Lower leg skin (tissue), 4 donors: Measurements from ENCODE around the gene PRR13. TPM values are rescaled to one million over a fixed set of nuclear protein-coding genes. Genes with fewer than 3 reads are reported as not detected.
"Not testable (repeated sequence)": the region's sequence is repeated elsewhere in the genome, so short reads cannot be mapped to it uniquely, and the experiment has no call there.

Experiments
- DNase-seq, 2 donors: peaks; one replicate each; pipeline ENCODE4 v3.0.0-alpha.2; 2019; ENCODE audit warnings: low spot score in 2 of 2
- H3K4me3 ChIP-seq: fragments of 200-600 bp; sonication (generic); 2 replicates; pipeline ENCODE4 v1.5.1; 2017; ENCODE audit warnings: mild to moderate bottlenecking, low read depth; ENCODE audit not compliant: poor library complexity, severe bottlenecking
- CTCF ChIP-seq, 3 donors: fragments of 450-650 bp; IDR thresholded peaks; one replicate each; pipeline ENCODE4 v1.5.1; 2016; ENCODE audit warnings: antibody characterized with exemption in 3 of 3, mild to moderate bottlenecking in 3 of 3, moderate library complexity in 2 of 3
- POLR2A ChIP-seq, 2 donors: fragments of 450-650 bp; IDR thresholded peaks; one replicate each; pipeline ENCODE4 v1.6.1; 2016 to 2017; ENCODE audit warnings: antibody characterized with exemption in 2 of 2, mild to moderate bottlenecking in 1 of 2, moderate library complexity in 1 of 2
- WGBS, 2 donors: methylation state at CpG; one replicate each; pipeline ENCODE4 v1.1.5; 2018; 5-methylcytosine and 5-hydroxymethylcytosine counted together
- intact Hi-C: fragments of 100-400 bp; cut with DNase I; formaldehyde crosslinking; loops from one replicate; pipeline ENCODE4 v1.15.0; 2023; ENCODE audit warnings: low total_unique reads
- total RNA-seq, 4 donors: library from RNA; depleted of rRNA; stranded (reverse); fragments of >200 nt; gene quantifications; one replicate each; pipeline ENCODE4 v1.1.0, GENCODE V29; 2016

The PRR13 gene
- total RNA-seq, 4 donors from 2014 or later = 33.2 to 62.6 (median 49.9) TPM

DNA sequence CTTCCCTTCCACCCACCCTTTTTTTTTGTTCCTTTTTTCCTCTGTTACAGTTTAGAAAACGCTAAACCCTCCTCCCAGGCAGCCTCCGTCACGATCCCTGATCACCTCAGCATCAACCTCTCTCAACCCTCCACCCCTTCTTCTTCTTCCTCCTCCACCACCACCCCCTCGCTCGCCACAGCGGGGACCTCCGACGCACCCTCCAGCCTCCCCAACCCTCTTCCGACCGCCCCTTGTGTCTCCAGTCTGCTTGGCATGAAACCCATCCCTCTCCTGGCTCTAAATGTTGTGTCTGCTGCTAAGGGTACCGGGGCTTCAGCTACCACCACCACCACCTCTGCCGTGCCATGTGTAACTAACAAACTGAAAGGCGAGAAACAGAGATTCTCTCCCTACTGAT is 33.3 kb downstream of the PRR13 start:
- WGBS, 2 donors = 73 to 81% methylated on average over 13 of the region's 13 CpGs
- DNase-seq = no peak
- H3K4me3 ChIP-seq = no peak overlapping the region

DNA sequence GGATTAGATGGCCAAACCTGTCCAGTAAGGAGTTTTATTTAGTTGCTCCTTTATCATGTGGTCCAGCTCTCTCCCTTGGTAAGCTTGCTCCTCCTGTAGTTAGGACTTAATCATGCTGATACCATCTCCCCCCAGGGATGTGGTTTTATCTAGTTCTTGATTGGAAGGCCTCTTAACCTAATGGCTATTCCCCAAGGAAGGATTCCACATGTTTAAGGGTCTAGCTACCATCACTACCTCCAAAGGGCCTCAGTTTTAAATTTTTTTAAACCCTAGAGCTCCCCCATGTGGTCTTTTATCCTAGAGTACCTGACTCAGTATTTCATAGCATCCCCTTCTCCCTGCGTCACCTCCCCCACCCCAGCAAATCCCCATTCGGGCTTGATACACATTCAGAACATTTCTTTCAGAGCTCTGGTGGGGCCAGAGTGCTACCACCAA is 35.3 kb downstream of the PRR13 start:
- TF ChIP-seq POLR2A (IDR thresholded peaks at IDR 0.05) (no peak), CTCF (IDR thresholded peaks at IDR 0.05) (no peak)
- intact Hi-C loops = no loop called here
- no peak overlapping the region for H3K4me3 ChIP-seq
- WGBS, 2 donors = 70 to 81% methylated on average over 2 of the region's 2 CpGs
- DNase-seq = no peak

More for the DNA sequence above, 33.3 kb downstream of the PRR13 start:
- no peak for TF ChIP-seq POLR2A (IDR thresholded peaks at IDR 0.05)
- intact Hi-C loops = no loop called here

GRCh38 chr12:53478865-53479264 is 37.3 kb downstream of the PRR13 start:
- 32 to 42% methylated on average over 1 of the region's 1 CpG for WGBS, 2 donors
- intact Hi-C loops = no loop called here
- H3K4me3 ChIP-seq = no peak overlapping the region
- DNase-seq = no peak
- TF ChIP-seq POLR2A (IDR thresholded peaks at IDR 0.05) = no peak
- no peak for TF ChIP-seq CTCF (IDR thresholded peaks at IDR 0.05)

GRCh38 chr12:53479331-53479730 is 37.8 kb downstream of the PRR13 start:
- intact Hi-C loops = no loop called here
- 75 to 78% methylated on average over 5 of the region's 5 CpGs for WGBS, 2 donors
- no peak overlapping the region for H3K4me3 ChIP-seq
- DNase-seq = no peak
- TF ChIP-seq CTCF (IDR thresholded peaks at IDR 0.05) (no peak), POLR2A (IDR thresholded peaks at IDR 0.05) (no peak)

DNA sequence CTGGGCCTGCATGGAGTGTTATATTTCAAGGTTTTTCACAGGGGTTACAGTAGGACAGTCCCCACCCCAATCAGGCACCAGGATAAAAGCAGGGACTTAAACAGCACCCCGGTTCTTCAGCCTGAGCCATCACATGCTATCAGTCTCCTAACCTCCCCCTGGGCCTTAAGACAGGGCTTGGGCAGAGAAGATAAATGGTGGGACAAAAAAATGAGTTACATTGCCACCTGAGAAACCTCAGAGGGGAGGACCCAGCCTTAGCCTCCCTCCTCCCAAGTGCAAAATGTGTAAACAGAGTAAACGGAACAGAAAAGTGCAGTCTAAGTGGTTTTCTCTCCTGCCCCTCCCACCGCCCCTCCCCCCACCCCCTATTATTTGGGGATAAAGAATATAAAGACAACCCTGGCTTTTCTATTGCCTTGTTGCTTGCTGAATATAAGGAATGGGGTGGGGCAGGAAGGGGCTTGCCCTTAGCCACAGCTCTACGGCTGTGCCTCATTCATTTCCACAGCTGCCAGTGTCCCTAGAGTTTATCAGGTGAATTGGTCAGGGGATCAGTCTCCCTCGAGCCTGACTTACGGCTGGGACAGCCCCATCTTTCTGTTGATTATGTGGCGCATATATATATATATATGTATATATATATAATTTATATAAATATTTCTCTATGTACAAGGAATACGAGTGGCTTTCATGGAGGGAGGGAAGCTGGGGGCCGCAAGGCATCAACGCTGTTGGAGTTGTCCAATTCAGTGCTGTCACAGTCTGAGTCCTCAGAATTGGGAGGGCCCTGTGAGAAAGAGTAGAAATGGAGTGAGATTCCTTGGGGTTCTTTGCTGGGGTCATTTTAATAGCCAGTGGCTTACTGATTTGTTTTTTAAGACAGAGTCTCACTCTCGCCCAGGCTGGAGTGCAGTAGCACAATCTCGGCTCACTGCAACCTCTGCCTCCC is 39.2 kb downstream of the PRR13 start:
- DNase-seq = no peak
- 70 to 75% methylated on average over 12 of the region's 12 CpGs for WGBS, 2 donors
- TF ChIP-seq CTCF (IDR thresholded peaks at IDR 0.05) (no peak), POLR2A (IDR thresholded peaks at IDR 0.05) (no peak)
- intact Hi-C loops = no loop called here
- no peak overlapping the region for H3K4me3 ChIP-seq

GRCh38 chr12:53481458-53481857 is 39.9 kb downstream of the PRR13 start:
- intact Hi-C loops, H3K4me3 ChIP-seq, DNase-seq: not testable (repeated sequence)
- WGBS, 2 donors = 58 to 66% methylated on average over 6 of the region's 6 CpGs
